Stimulated activated CD4-positive, alpha-beta T cell treated with anti-CD3 and anti-CD28 coated beads, Interleukin-2, amount 100 ng/mL, for 4 hours (primary cell): ENCODE data around the gene EFCAB7.
"Not testable (repeated sequence)": the region's sequence is repeated elsewhere in the genome, so short reads cannot be mapped to it uniquely, and the experiment has no call there.

Source experiments
- DNase-seq: peaks from one replicate; pipeline ENCODE4 v3.0.0-alpha.2; 2020; ENCODE audit warnings: low read depth

EFCAB7 gene

GRCh38 chr1:63555480-63555879 is 32.2 kb downstream of the EFCAB7 start:
- DNase-seq: no peak

GRCh38 chr1:63557365-63557987 is 34.2 kb downstream of the EFCAB7 start:
- no peak for DNase-seq

GRCh38 chr1:63559357-63559756 is 36.0 kb downstream of the EFCAB7 start:
- no peak for DNase-seq

DNA sequence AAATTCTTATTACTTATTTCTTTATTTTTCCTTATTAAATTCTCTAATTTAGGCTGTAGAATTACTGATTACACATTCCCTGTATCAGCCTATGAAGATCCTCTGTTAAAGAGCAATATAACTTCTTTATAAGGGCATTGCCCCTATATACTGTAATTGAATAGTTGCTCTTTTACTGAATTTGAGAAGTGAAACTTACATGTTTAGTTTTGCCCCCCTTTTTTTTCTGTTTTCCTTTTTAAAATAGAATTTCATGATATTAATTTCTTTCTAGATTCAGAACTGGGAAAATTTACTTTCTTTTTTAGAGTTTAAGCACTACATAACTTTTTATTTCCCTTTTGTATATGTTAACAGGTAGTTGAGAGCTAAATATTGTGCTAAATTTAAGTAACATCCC is 40.4 kb downstream of the EFCAB7 start:
- DNase-seq: no peak

DNA sequence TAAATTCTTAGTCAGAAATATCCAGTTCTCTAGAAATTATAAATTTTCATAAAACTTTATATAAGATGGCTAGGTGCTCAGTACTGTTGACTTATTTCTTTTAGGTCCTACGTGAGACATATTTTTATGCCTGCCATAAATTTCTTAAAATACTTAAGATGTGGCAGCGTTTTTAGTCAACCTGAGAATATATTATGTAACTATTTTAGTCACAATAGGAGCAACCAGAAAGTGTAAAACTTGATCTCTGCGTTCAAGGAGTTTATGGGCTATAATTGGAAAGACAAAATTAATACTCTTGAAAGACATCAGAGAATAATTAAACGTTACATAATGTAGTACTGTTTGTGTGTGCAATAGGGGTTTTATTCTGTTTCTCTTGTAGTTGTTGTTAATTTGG is 45.7 kb downstream of the EFCAB7 start:
- no peak for DNase-seq

GRCh38 chr1:63569640-63570316 is 46.5 kb downstream of the EFCAB7 start:
- DNase-seq: no peak

GRCh38 chr1:63572686-63573085 is 49.4 kb downstream of the EFCAB7 start:
- not testable (repeated sequence) for DNase-seq

GRCh38 chr1:63574203-63574796 is 51.0 kb downstream of the EFCAB7 start:
- not testable (repeated sequence) for DNase-seq

GRCh38 chr1:63575340-63575826 is 52.1 kb downstream of the EFCAB7 start:
- no peak for DNase-seq

DNA sequence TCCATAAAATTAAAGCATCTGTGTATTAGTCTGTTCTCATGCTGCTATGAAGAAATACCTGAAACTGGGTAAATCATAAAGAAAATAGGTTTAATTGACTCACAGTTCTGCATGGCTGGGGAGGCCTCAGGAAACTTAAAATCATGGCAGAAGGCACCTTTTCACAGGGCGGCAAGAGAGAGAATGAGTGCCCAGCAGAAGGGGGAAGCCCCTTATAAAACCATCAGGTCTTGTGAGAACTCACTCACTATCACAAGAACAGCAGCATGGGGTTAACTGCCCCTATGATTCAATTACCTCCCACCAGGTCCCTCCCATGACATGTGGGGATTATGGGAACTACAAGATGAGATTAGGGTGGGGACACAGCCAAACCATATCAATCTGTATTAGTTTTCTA is 63.0 kb downstream of the EFCAB7 start:
- DNase-seq: not testable (repeated sequence)

DNA sequence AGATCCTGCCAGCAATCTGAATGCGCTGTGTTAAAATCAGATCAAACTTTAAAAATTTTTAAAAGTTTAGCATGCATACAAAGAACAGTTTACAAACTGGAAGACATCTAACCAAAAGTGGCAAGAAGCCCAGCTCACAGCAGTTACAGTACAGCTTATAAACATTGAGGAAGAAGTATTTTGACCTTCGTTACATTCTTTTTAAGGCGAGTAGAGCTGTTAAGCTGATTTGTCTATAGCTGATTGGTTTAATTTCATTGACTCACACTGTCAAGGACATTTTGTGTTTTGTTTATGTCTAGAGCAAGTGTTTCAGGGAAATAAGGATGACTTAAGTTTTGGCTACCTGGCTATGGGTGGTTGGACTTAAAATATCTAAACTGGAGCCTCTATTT is 66.8 kb downstream of the EFCAB7 start:
- no peak for DNase-seq

- DNase-seq: peak; percentile 14
These were observed 69.4 kb downstream of the EFCAB7 start for GRCh38 chr1:63592536-63593302.

DNA sequence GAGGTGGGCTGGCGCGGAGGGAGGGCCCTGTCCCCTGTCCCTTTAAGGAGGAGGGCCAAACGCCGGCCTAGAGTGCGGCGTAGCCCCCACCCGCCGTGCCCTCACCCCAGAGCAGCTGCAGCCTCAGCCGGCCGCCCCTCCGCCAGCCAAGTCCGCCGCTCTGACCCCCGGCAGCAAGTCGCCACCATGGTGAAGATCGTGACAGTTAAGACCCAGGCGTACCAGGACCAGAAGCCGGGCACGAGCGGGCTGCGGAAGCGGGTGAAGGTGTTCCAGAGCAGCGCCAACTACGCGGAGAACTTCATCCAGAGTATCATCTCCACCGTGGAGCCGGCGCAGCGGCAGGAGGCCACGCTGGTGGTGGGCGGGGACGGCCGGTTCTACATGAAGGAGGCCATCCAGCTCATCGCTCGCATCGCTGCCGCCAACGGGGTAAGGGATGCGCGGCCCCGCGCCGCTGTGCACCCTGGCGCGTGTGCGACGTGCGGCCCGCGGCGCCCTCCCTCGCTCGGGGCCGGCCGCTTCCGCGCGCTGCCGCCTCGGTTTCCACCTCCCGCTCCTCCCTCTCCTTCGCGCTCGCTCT is 70.1 kb downstream of the EFCAB7 start, which contains the start of gene PGM1:
PGM1 (plus strand) TSS at position 109 of the 583 bp plus-strand sequence; CDS start at position 187, 78 bp downstream.
- peak; percentile 62 for DNase-seq

DNA sequence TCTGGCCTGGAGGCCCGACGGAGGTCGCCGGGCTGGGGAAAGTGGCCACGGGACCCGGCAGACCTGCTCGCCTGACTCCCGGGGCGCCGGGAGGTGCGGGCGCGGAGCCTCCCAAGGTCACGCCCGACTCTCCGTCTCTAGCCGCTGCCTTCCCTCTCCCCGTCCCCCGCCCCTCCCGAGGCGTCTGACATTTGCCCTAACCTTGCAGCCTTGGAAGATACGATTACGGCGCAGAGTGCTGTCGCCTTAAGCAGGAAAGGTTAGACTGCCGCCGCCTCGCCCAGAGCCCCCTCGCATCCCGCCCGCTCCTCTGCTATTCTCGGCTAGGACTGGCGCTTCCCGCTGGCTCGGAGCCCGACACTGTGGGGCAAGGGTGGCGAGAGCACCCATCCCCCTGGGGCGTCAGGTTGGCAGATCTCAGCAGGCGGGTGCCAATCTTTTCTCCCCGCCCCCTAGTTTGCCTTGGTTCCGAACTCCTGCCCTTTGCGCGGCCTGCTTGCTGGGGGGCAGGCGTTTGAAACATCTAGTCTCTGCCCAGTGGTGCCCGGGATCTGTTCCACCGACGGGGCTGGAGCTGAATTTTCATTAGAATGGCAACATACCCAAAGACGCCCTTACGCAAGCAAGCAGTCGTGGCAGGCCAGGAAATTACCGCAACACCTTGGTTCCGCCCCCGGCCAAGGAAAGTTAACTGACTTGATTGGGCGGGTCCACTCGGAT is 70.7 kb downstream of the EFCAB7 start:
- DNase-seq: peak; percentile 70

DNA sequence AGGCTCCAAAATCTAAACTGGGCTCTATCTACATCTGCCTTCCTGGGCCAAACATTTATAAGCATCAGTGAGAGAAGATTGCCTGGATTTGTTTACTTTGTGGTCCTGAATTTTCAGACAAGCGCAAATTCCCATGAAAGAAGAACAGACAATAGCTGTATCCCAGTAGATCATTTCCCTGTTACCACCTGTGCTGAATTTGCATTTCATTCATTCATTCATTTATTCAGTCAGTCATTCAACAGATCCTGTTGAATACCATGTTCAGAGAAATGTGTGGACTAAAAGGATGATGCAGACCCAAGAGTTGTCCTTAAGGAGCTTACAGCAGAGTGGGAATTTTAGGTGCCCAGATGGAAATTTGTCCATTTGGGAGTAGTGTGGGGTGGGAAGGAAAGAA is 72.1 kb downstream of the EFCAB7 start:
- DNase-seq: no peak

- DNase-seq: no peak
These were observed 76.5 kb downstream of the EFCAB7 start for GRCh38 chr1:63599799-63600198.

GRCh38 chr1:63600248-63600647 is 76.9 kb downstream of the EFCAB7 start:
- no peak for DNase-seq

DNA sequence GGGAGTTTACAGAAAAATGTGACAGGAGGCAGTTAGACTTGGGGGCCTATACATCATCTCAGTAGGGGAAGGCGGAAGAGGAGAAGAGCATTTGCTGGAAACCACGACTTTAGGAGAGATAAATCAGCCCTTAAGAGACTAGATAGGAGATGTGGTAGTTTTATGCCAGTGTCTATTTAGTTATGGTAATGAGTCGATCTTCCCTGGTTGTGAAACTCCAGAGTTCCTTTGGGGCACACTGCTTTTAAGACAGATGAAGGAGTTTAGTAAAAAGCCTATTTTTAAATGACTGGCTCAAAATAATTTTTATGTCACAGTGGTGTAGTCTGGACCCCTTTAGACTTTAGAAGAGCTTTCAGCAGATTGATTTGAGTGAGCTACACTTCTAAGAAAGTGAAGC is 77.7 kb downstream of the EFCAB7 start:
- no peak for DNase-seq

- no peak for DNase-seq
These were observed 78.1 kb downstream of the EFCAB7 start for GRCh38 chr1:63601463-63601862.

DNA sequence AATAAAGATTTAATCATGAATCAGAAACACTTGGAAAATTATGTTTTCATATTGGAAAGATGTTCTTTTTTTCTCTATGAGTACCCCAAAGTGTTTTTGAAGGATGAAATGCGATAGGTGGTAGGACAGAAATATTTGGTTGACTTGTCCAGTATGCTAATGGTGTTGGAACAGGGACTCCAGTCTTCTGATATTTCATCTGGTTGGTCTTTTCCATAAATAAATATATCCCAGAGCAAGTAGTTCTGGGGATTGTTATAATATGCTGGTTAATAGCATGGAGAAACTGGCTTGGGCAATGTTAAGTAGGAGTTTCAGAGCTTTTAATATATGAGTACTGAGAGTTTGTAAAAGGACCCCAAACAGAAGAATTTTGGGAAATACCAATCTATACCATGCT is 78.6 kb downstream of the EFCAB7 start:
- no peak for DNase-seq

DNA sequence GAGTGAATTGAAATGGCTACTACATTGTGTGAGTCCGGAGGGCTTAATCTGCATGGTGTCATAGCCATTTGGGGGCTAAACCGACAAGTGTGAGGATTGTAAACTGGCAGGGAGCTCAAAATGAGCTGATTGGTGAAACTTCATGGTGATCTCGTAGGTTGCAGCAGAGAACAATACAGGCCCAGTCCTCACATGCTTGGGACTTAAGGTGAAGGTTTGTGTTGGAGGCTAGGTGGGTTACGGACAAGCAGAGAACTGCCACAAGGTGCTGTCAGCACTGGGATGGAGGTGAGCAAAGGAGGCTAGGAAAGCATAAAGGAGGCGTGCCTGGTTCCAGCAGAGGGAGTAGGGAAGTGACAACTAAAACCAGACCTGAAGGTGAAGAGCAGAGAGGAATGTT is 79.3 kb downstream of the EFCAB7 start:
- no peak for DNase-seq
